ENCODE measurements around the gene DISP3.

The DISP3 gene

GRCh38 chr1:11432526-11432925, 46.4 kb upstream of the DISP3 start:
- Histone ChIP-seq H3K27me3 (peaks cover 7% of the 10 kb centered on the region), H3K9me3 (no peaks in the 10 kb centered on the region)

GRCh38 chr1:11434501-11434900, 44.5 kb upstream of the DISP3 start:
- peaks cover 11% of the 10 kb centered on the region for H3K27me3 ChIP-seq
- no peaks in the 10 kb centered on the region for H3K4me1 ChIP-seq (ENCODE audit: control insufficient read depth in 1 of 2, insufficient read depth in 1 of 2, low read depth in 1 of 2, low read length in 1 of 2)
- H3K4me3 ChIP-seq (ENCODE audit: low read depth in 1 of 2, low read length in 1 of 2): no peak overlapping the region
- TF ChIP-seq CTCF (IDR thresholded peaks at IDR 0.05): no peak
- no peaks in the 10 kb centered on the region for H3K9me3 ChIP-seq
- H3K27ac ChIP-seq: no peak overlapping the region
- no peaks in the 10 kb centered on the region for H3K36me3 ChIP-seq

More at GRCh38 chr1:11432526-11432925, 46.4 kb upstream of the DISP3 start:
- H3K4me3 ChIP-seq (ENCODE audit: low read depth in 1 of 2, low read length in 1 of 2): no peak overlapping the region
- no peaks in the 10 kb centered on the region for H3K4me1 ChIP-seq (ENCODE audit: control insufficient read depth in 1 of 2, insufficient read depth in 1 of 2, low read depth in 1 of 2, low read length in 1 of 2)
- H3K36me3 ChIP-seq: no peaks in the 10 kb centered on the region
- TF ChIP-seq CTCF (IDR thresholded peaks at IDR 0.05): no peak
- no peak overlapping the region for H3K27ac ChIP-seq

- Histone ChIP-seq H3K4me3 (ENCODE audit: low read depth in 1 of 2, low read length in 1 of 2) (no peak overlapping the region), H3K9me3 (no peaks in the 10 kb centered on the region), H3K36me3 (no peaks in the 10 kb centered on the region)
These were observed 44.0 kb upstream of the DISP3 start for GRCh38 chr1:11434926-11435325.

GRCh38 chr1:11438996-11439395, 40.0 kb upstream of the DISP3 start:
- no peak overlapping the region for H3K4me3 ChIP-seq (ENCODE audit: low read depth in 1 of 2, low read length in 1 of 2)

More at GRCh38 chr1:11434926-11435325, 44.0 kb upstream of the DISP3 start:
- TF ChIP-seq CTCF (IDR thresholded peaks at IDR 0.05): no peak
- no peaks in the 10 kb centered on the region for H3K4me1 ChIP-seq (ENCODE audit: control insufficient read depth in 1 of 2, insufficient read depth in 1 of 2, low read depth in 1 of 2, low read length in 1 of 2)
- H3K27ac ChIP-seq: no peak overlapping the region
- H3K27me3 ChIP-seq: peaks cover 11% of the 10 kb centered on the region

GRCh38 chr1:11441211-11441952, 37.6 kb upstream of the DISP3 start:
- no peak overlapping the region for H3K4me3 ChIP-seq (ENCODE audit: low read depth in 1 of 2, low read length in 1 of 2)
- TF ChIP-seq CTCF (IDR thresholded peaks at IDR 0.05): no peak
- no peaks in the 10 kb centered on the region for H3K36me3 ChIP-seq
- H3K9me3 ChIP-seq: no peaks in the 10 kb centered on the region
- H3K27me3 ChIP-seq: peaks cover 12% of the 10 kb centered on the region
- H3K27ac ChIP-seq: no peak overlapping the region
- no peaks in the 10 kb centered on the region for H3K4me1 ChIP-seq (ENCODE audit: control insufficient read depth in 1 of 2, insufficient read depth in 1 of 2, low read depth in 1 of 2, low read length in 1 of 2)

More at GRCh38 chr1:11438996-11439395, 40.0 kb upstream of the DISP3 start:
- peaks cover 11% of the 10 kb centered on the region for H3K27me3 ChIP-seq
- H3K4me1 ChIP-seq (ENCODE audit: control insufficient read depth in 1 of 2, insufficient read depth in 1 of 2, low read depth in 1 of 2, low read length in 1 of 2): no peaks in the 10 kb centered on the region
- H3K36me3 ChIP-seq: no peaks in the 10 kb centered on the region
- H3K9me3 ChIP-seq: no peaks in the 10 kb centered on the region
- no peak for TF ChIP-seq CTCF (IDR thresholded peaks at IDR 0.05)
- H3K27ac ChIP-seq: no peak overlapping the region

Data from neutrophil (primary cell).